Measurements from ENCODE around the gene RNF207.
"Not testable (repeated sequence)": the region's sequence is repeated elsewhere in the genome, so short reads cannot be mapped to it uniquely, and the experiment has no call there.

Gene RNF207

GRCh38 chr1:6206520-6206855, 569 bp downstream of the RNF207 start:
- DNase-seq, result no peak

- no peak for DNase-seq
These were observed 1.4 kb downstream of the RNF207 start for GRCh38 chr1:6207075-6207885.

- DNase-seq, result no peak
These were observed 2.0 kb downstream of the RNF207 start for GRCh38 chr1:6207921-6208320.

- DNase-seq, result no peak
These were observed 3.1 kb downstream of the RNF207 start for GRCh38 chr1:6208723-6209660.

- no peak for DNase-seq
These were observed 4.0 kb downstream of the RNF207 start for GRCh38 chr1:6209661-6210580.

- no peak for DNase-seq
These were observed 4.9 kb downstream of the RNF207 start for GRCh38 chr1:6210591-6211355.

- DNase-seq, result no peak
These were observed 5.8 kb downstream of the RNF207 start for GRCh38 chr1:6211731-6212130.

GRCh38 chr1:6212193-6212959, 6.5 kb downstream of the RNF207 start:
- no peak for DNase-seq

GRCh38 chr1:6218375-6219164, 12.7 kb downstream of the RNF207 start:
- DNase-seq, result no peak

GRCh38 chr1:6219641-6220040, 13.7 kb downstream of the RNF207 start:
- DNase-seq, result not testable (repeated sequence)

GRCh38 chr1:6220236-6220635, 14.3 kb downstream of the RNF207 start:
- DNase-seq, result no peak

GRCh38 chr1:6221210-6221784, 15.4 kb downstream of the RNF207 start:
- no peak for DNase-seq

GRCh38 chr1:6222636-6223035, 16.7 kb downstream of the RNF207 start:
- no peak for DNase-seq

- DNase-seq, result no peak
These were observed 17.7 kb downstream of the RNF207 start for GRCh38 chr1:6223617-6224016.

- no peak for DNase-seq
These were observed 18.8 kb downstream of the RNF207 start for GRCh38 chr1:6224718-6225117.

GRCh38 chr1:6225651-6226050, 19.7 kb downstream of the RNF207 start:
- no peak for DNase-seq

- no peak for DNase-seq
These were observed 27.5 kb downstream of the RNF207 start for GRCh38 chr1:6233376-6233775.

- DNase-seq, result no peak
These were observed 28.8 kb downstream of the RNF207 start for GRCh38 chr1:6234502-6235295.

- no peak for DNase-seq
These were observed 29.4 kb downstream of the RNF207 start for GRCh38 chr1:6235296-6235677.

All from NCI-H345 (cell line).